Neutrophil (primary cell): ENCODE data around the gene LIMA1.

Source experiments
- H3K27ac ChIP-seq: fragments of 200-600 bp; sonication (generic); 2 replicates; pipeline ENCODE4 v1.5.1; 2016; ENCODE audit warnings: mild to moderate bottlenecking, moderate library complexity
- H3K27me3 ChIP-seq: fragments of 200-600 bp; sonication (generic); 2 replicates; pipeline ENCODE4 v1.6.0; 2016; ENCODE audit warnings: mild to moderate bottlenecking
- H3K36me3 ChIP-seq: fragments of 200-600 bp; sonication (generic); 2 replicates; pipeline ENCODE4 v1.5.1; 2017
- H3K4me1 ChIP-seq, 2 experiments: fragments of 200-600 bp in 1 of 2; sonication (generic) in 1 of 2; 1 replicate in 1 of 2; 2 replicates in 1 of 2; pipeline versions ENCODE4 v1.5.1 to v1.6.1; 2013 to 2016; ENCODE audit warnings: low read depth in 1 of 2, low read length in 1 of 2, mild to moderate bottlenecking in 1 of 2, moderate library complexity in 1 of 2; ENCODE audit not compliant: control insufficient read depth in 1 of 2, insufficient read depth in 1 of 2
- H3K4me3 ChIP-seq, 2 experiments: fragments of 200-600 bp in 1 of 2; sonication (generic) in 1 of 2; 1 replicate in 1 of 2; 2 replicates in 1 of 2; pipeline ENCODE4 v1.5.1; 2013 to 2016; ENCODE audit warnings: low read depth in 1 of 2, low read length in 1 of 2, mild to moderate bottlenecking in 1 of 2, moderate library complexity in 1 of 2
- H3K9me3 ChIP-seq: fragments of 200-600 bp; sonication (generic); 2 replicates; pipeline ENCODE4 v1.5.1; 2016
- TF ChIP-seq, protein P1 (sequence below): fragments of 200-600 bp; sonication (generic); IDR thresholded peaks from 2 replicates; pipeline ENCODE4 v1.5.1; 2016; ENCODE audit warnings: antibody characterized with exemption

The LIMA1 gene

GRCh38 chr12:50232206-50232605 lies 51.1 kb downstream of the LIMA1 start:
- H3K36me3 ChIP-seq = no peaks in the 10 kb centered on the region
- H3K4me3 ChIP-seq = no peak overlapping the region
- H3K27me3 ChIP-seq = no peaks in the 10 kb centered on the region
- H3K9me3 ChIP-seq = no peaks in the 10 kb centered on the region
- TF ChIP-seq, protein P1, sequence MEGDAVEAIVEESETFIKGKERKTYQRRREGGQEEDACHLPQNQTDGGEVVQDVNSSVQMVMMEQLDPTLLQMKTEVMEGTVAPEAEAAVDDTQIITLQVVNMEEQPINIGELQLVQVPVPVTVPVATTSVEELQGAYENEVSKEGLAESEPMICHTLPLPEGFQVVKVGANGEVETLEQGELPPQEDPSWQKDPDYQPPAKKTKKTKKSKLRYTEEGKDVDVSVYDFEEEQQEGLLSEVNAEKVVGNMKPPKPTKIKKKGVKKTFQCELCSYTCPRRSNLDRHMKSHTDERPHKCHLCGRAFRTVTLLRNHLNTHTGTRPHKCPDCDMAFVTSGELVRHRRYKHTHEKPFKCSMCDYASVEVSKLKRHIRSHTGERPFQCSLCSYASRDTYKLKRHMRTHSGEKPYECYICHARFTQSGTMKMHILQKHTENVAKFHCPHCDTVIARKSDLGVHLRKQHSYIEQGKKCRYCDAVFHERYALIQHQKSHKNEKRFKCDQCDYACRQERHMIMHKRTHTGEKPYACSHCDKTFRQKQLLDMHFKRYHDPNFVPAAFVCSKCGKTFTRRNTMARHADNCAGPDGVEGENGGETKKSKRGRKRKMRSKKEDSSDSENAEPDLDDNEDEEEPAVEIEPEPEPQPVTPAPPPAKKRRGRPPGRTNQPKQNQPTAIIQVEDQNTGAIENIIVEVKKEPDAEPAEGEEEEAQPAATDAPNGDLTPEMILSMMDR = no peak
- no peaks in the 10 kb centered on the region for H3K4me1 ChIP-seq
- H3K27ac ChIP-seq = no peak overlapping the region

DNA sequence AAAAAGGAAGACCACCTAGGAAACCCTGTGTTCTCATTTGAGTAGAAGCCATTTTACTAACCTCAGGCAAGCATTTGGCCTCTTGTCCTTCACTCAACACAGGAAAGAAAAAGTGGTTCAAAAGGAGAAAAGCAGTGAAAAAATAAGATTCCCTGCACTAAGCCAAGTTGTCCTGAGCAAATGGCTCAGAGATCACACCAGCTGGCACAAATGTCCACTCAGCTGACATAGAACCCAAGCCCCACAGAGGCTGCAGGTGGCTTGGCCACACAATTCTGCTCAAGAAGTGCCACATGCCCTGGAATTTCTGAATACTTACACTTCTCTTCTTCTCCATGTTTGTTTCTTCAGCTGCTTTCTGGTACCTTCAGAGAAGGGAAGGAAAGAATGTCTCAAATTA lies 52.0 kb downstream of the LIMA1 start:
- Histone ChIP-seq H3K27ac (no peak overlapping the region), H3K4me1 (no peaks in the 10 kb centered on the region), H3K27me3 (no peaks in the 10 kb centered on the region), H3K9me3 (no peaks in the 10 kb centered on the region), H3K36me3 (no peaks in the 10 kb centered on the region), H3K4me3 (no peak overlapping the region)
- TF ChIP-seq, protein P1 = no peak

GRCh38 chr12:50230217-50230616 lies 53.1 kb downstream of the LIMA1 start:
- Histone ChIP-seq H3K36me3 (no peaks in the 10 kb centered on the region), H3K4me3 (no peak overlapping the region), H3K4me1 (no peaks in the 10 kb centered on the region), H3K27ac (no peak overlapping the region), H3K27me3 (no peaks in the 10 kb centered on the region), H3K9me3 (no peaks in the 10 kb centered on the region)
- TF ChIP-seq, protein P1 = no peak

- Histone ChIP-seq H3K4me3 (no peak overlapping the region), H3K27ac (no peak overlapping the region), H3K4me1 (peaks cover 22 to 30% of the 10 kb centered on the region in 2 experiments), H3K36me3 (no peaks in the 10 kb centered on the region), H3K9me3 (no peaks in the 10 kb centered on the region), H3K27me3 (no peaks in the 10 kb centered on the region)
- TF ChIP-seq, protein P1 = no peak
These were observed 59.2 kb downstream of the LIMA1 start for GRCh38 chr12:50224026-50224692.

GRCh38 chr12:50222275-50222783 lies 61.0 kb downstream of the LIMA1 start:
- H3K27me3 ChIP-seq = no peaks in the 10 kb centered on the region
- peak overlapping the region; percentile 62 for H3K27ac ChIP-seq
- TF ChIP-seq, protein P1 = no peak
- no peaks in the 10 kb centered on the region for H3K9me3 ChIP-seq
- peaks cover 22 to 30% of the 10 kb centered on the region in 2 experiments for H3K4me1 ChIP-seq
- peak overlapping the region; percentile 5 to 9 for H3K4me3 ChIP-seq
- no peaks in the 10 kb centered on the region for H3K36me3 ChIP-seq
